Naive B cell (primary cell): ENCODE measurements around the gene NODAL. TPM values are rescaled to one million over a fixed set of nuclear protein-coding genes. Genes with fewer than 3 reads are reported as not detected.

Experiments
- ATAC-seq, 2 donors: fragments of 150-1000 bp; cut with Tn5 transposase; 2 replicates each; pipeline ENCODE4 v1.10.0; 2021; ENCODE audit warnings: low read depth in 2 of 2, mild to moderate bottlenecking in 2 of 2, moderate library complexity in 2 of 2
- DNase-seq: peaks from one replicate; pipeline ENCODE4 v3.0.0; 2022
- H3K27ac Mint-ChIP-seq, 6 donors: one replicate each; pipeline ENCODE4 v1.8.0; 2020 to 2022; ENCODE audit warnings: mild to moderate bottlenecking in 6 of 6, mixed read lengths in 6 of 6, moderate library complexity in 5 of 6, inconsistent platforms in 2 of 6
- H3K27me3 Mint-ChIP-seq, 3 donors: one replicate each; pipeline ENCODE4 v1.8.0; 2021 to 2022; ENCODE audit warnings: mixed read lengths in 3 of 3, mild to moderate bottlenecking in 1 of 3
- H3K36me3 Mint-ChIP-seq, 2 donors: one replicate each; pipeline ENCODE4 v1.8.0; 2020 to 2022; ENCODE audit warnings: mixed read lengths in 2 of 2, inconsistent platforms in 1 of 2, mild to moderate bottlenecking in 1 of 2
- H3K4me1 Mint-ChIP-seq, 3 donors: one replicate each; pipeline ENCODE4 v1.8.0; 2020 to 2022; ENCODE audit warnings: mixed read lengths in 3 of 3, inconsistent platforms in 1 of 3, mild to moderate bottlenecking in 1 of 3, moderate library complexity in 1 of 3
- H3K4me3 Mint-ChIP-seq, 8 donors: one replicate each; pipeline ENCODE4 v1.8.0; 2020 to 2022; ENCODE audit warnings: mild to moderate bottlenecking in 8 of 8, mixed read lengths in 8 of 8, moderate library complexity in 8 of 8, inconsistent platforms in 2 of 8
- H3K9me3 Mint-ChIP-seq, 7 donors: one replicate each; pipeline ENCODE4 v1.8.0; 2020 to 2022; ENCODE audit warnings: mixed read lengths in 7 of 7, mild to moderate bottlenecking in 5 of 7, inconsistent platforms in 2 of 7, moderate library complexity in 1 of 7
- polyA plus RNA-seq, 6 donors: library from polyadenylated mRNA; unstranded; fragments of 300-500 nt; fragmentation: Illumina TruSeq; gene quantifications; one replicate each; pipeline ENCODE4 v1.2.3, GENCODE V29; 2021; ENCODE audit warnings: low read depth in 6 of 6

Gene NODAL
- polyA plus RNA-seq, 6 donors from 2014 or later = not detected

DNA sequence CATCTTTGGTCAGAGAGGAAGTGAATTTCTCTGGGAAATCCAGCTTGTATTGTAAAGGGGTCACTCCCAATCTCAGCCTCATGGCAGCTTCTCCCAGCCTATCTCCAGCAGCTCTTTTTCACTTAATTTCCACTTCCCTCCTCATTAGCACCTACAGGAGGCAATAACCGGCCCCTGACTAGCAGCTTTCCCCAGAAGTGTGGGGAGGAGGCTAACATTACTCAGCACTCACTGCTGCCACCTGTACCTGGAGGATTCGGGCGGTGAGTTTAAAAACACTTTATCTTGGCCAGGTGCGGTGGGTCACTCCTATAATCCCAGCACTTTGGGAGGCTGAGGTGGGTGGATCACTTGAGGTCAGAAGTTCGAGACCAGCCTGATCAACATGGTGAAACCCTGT, 3.8 kb downstream of the NODAL start:
- DNase-seq (no peak), ATAC-seq (no peak)
- Mint-ChIP-seq H3K36me3 (no peaks in the 10 kb centered on the region), H3K4me3 (no peak overlapping the region), H3K27ac (no peak overlapping the region), H3K4me1 (peaks cover 10 to 18% (median 16%) of the 10 kb centered on the region in 3 donors), H3K27me3 (peaks cover 24 to 43% (median 29%) of the 10 kb centered on the region in 3 donors), H3K9me3 (peaks cover 0 to 3% (median 0%) of the 10 kb centered on the region in 7 donors)

DNA sequence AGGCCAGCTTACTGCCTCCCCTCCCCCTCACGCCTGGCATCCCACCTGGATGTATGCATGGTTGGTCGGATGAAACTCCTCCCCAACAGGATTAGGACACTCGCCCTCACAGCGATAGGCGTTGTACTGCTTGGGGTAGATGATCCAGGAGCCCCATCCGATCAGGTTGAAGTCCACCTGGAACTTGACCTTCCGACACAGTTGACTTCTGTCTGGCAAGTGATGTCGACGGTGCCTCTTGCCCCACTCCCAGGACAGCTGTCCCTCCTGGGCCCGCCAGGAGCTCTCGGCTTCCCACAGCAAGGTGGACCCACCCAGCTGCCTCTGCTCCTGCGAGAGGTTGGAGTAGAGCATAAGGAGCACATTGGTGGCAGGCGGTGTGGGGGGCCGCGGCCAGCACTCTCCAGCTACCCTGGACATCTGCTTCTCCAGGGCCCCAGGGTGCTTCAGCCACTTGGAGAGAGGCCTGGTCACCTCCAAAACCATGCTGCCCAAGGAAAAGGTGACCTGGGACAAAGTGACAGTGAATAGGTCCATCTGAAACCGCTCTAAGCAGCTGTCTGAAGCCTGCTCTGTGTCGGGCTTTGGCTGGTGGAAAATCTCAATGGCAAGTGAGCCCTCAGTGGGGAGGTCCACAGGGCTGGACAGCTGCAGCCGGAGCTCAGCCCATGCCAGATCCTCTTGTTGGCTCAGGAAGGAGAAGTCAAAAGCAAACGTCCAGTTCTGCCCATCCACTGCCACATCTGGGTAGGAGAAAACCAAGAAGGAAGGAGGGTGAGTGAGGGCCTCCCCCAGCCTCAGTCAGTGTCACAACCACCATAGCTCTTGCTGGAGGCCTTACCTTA, 6.0 kb downstream of the NODAL start:
- Mint-ChIP-seq H3K27ac (no peak overlapping the region), H3K4me3 (no peak overlapping the region), H3K36me3 (no peaks in the 10 kb centered on the region), H3K4me1 (peaks cover 8 to 15% (median 15%) of the 10 kb centered on the region in 3 donors), H3K27me3 (peaks cover 9 to 20% (median 12%) of the 10 kb centered on the region in 3 donors), H3K9me3 (no peaks in the 10 kb centered on the region)
- ATAC-seq = no peak
- DNase-seq = no peak

DNA sequence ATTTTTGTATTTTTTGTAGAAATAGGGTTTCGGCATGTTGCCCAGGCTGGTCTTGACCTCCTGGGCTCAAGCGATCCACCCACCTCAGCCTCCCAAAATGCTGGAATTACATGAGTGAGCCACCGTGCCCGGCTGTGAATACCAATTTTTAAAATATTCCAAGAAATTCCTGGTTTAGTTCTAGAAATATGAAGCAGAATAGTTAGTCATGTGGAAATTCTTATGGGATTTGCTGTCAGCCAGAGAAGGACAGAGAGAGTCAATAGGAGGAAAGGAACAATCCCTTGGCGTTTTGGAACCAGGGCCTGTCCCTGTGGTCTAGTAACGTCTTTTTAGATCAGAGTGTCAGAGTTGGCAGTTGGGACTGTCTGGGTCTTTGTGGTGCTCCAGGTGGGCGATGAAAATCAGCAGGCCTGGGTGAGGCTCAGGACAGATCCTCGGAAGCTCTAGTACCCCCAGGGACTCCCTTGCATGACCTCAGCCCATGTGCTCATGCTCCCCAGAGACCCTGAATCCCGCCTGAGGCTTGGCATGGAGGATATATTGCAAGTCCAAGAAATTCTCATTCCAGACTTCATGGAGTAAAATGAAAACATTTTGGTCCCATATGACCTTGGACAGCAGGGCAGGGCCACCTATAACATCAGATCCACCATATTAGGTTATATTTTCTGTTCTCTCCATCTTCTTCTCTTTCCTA, 7.8 kb downstream of the NODAL start:
- no peak overlapping the region for H3K27ac Mint-ChIP-seq
- DNase-seq (no peak), ATAC-seq (no peak)
- H3K4me3 Mint-ChIP-seq = no peak overlapping the region
- H3K4me1 Mint-ChIP-seq = peaks cover 8 to 15% (median 15%) of the 10 kb centered on the region in 3 donors
- no peaks in the 10 kb centered on the region for H3K9me3 Mint-ChIP-seq
- peaks cover 0 to 4% (median 3%) of the 10 kb centered on the region in 3 donors for H3K27me3 Mint-ChIP-seq
- H3K36me3 Mint-ChIP-seq = no peaks in the 10 kb centered on the region

DNA sequence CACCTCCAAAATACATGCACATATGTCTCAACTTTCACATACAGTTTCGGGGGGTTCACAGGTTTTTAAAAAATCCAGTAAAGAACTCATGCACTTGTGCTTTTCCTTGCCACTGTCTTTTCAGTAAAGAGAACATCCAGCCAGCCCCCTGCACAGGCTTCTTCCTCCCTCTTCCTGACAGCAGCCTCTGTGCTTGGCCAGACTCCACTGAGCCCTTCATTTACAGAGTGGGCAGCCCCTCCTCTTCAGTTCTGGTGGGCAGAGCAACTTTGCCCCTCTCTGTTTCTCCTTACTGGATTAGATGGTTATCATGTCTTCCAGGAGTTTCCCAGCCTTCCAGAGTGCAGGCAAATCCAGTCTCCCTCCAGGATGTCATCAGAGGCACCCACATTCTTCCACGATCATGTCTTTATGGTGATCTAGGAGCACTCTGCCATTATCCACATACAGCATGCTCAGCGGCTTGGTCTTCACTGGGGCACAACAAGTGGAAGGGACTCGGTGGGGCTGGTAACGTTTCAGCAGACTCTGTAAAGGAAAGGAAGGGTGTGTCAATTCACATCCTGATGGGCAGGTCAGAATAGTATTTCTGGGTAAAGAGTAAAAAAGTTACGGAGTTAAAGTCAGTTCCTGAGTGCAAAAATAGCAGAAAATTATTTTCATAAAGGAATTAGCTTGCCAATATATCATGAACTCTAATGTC, 8.8 kb downstream of the NODAL start:
- ATAC-seq = no peak
- peak overlapping the region in 3 of 8 donors; percentile 45 to 82 (median 61) for H3K4me3 Mint-ChIP-seq
- H3K27me3 Mint-ChIP-seq = no peaks in the 10 kb centered on the region
- no peaks in the 10 kb centered on the region for H3K9me3 Mint-ChIP-seq
- peaks cover 8 to 19% (median 15%) of the 10 kb centered on the region in 3 donors for H3K4me1 Mint-ChIP-seq
- no peak overlapping the region for H3K27ac Mint-ChIP-seq
- no peak for DNase-seq
- H3K36me3 Mint-ChIP-seq = peaks cover 4 to 7% of the 10 kb centered on the region in 2 donors

DNA sequence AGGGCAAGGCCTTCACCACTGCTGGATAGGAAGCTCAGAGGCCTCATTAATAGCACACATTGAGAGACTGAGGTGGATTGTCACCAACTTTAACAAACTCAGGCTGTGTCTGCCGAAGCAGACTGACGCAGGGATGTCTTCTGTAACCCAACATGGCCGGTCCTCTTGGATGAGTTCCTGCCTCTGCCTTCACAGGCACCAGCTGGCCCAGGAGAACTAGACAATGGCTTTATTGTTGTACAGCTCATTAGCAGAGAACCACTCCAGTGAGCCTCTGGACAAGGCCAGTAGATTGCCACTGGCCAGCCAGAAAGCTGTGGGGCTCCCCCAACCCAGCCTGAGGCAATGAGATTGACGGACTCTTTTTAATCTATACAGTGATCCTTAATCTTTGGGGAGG, 9.4 kb downstream of the NODAL start:
- H3K9me3 Mint-ChIP-seq = no peaks in the 10 kb centered on the region
- peaks cover 8 to 19% (median 15%) of the 10 kb centered on the region in 3 donors for H3K4me1 Mint-ChIP-seq
- H3K36me3 Mint-ChIP-seq = peaks cover 4 to 7% of the 10 kb centered on the region in 2 donors
- no peak for DNase-seq
- no peak overlapping the region for H3K4me3 Mint-ChIP-seq
- H3K27ac Mint-ChIP-seq = no peak overlapping the region
- no peak for ATAC-seq
- no peaks in the 10 kb centered on the region for H3K27me3 Mint-ChIP-seq

DNA sequence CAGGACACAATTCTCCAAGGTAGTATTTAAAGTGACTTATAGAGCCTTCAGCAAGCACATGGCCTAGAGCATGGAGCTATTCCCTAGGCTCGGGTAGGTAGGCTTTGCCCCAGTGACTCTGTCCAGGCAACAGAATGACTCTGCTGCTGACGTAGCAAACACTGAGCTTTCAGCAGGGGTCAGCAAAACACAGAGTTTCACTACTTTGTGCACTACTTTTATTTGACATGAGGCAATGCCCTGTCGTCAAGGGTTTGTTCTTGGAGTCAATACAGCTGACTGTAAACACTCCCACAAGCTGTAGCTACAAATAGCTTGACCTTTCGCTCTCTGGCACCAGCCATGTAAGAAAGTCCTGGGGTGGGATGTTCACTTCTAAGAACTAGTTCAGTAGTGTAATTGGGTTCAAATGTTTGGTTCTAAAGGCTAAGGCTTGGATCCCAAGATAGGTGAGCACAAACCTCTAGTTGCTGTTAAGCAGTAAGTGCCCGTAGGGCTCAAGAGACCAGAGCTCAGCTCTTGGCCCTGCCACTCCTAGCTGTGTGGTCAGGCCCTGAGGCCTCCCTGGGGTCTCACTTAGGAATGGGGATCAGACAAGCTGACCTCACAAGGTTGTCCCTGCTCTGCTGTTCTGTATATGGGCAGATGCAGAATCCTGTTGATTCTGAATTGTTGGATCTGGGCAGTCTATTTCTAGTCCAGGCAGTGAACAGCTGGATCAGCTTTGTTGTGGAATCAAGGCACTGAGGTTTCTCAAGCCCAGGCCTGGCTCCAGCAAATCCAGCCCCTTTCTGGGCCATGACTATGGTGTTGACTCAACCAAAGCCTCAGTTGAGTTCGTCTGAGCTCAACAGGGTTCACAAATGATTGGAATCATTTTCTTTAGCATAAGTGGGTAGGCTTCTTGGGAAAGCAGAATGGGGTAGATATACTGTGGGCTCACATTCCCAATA, 10.7 kb downstream of the NODAL start:
- peak overlapping the region in 1 of 8 donors; percentile 13 for H3K4me3 Mint-ChIP-seq
- DNase-seq (no peak), ATAC-seq (no peak)
- no peaks in the 10 kb centered on the region for H3K27me3 Mint-ChIP-seq
- peaks cover 4 to 7% of the 10 kb centered on the region in 2 donors for H3K36me3 Mint-ChIP-seq
- no peaks in the 10 kb centered on the region for H3K9me3 Mint-ChIP-seq
- H3K4me1 Mint-ChIP-seq = peaks cover 8 to 19% (median 15%) of the 10 kb centered on the region in 3 donors
- no peak overlapping the region for H3K27ac Mint-ChIP-seq

DNA sequence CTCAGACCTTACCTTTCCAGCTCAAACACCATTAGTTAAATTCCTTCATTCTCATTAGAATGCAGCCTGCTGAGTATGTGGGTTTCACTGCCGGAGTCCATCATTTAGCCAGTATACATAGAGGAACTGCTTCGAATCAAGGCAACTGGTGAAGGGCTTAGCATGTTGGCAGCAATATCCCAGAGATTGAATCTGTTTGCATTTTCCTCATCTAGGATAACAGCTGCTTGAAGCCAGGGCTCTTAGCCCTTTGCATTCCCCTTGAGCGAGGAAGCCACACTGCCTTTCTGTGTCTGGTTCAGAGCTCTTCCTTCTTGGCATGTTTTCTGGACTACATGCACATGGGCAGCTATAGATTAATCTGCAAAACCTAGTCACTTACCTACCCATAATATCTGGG, 14.7 kb downstream of the NODAL start:
- peak overlapping the region in 1 of 6 donors; percentile 12 for H3K27ac Mint-ChIP-seq
- H3K4me1 Mint-ChIP-seq = peaks cover 0 to 8% (median 3%) of the 10 kb centered on the region in 3 donors
- no peak for ATAC-seq
- H3K9me3 Mint-ChIP-seq = no peaks in the 10 kb centered on the region
- no peak for DNase-seq
- no peak overlapping the region for H3K4me3 Mint-ChIP-seq
- H3K27me3 Mint-ChIP-seq = no peaks in the 10 kb centered on the region
- H3K36me3 Mint-ChIP-seq = peaks cover 24 to 26% of the 10 kb centered on the region in 2 donors

DNA sequence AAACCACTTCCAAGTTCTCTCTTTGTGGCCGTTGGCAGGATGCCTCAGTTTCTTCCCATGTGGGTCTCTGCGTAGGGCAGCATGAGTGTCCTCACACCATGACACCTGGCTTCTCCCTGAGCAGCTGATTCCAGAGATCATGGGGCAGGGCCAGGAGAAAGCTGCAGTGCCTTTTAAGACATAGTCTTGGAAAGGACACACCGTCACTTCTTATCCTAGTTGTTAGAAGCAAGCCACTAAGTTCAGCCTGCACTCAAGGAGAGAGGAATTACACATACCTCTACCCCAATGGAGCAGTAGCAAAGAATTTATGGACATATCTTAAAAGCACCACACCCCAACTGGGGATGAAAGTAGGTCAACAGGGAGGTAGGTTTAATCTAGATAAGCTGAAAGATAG, 16.4 kb downstream of the NODAL start:
- Mint-ChIP-seq H3K27ac (no peak overlapping the region), H3K4me1 (peaks cover 0 to 8% (median 2%) of the 10 kb centered on the region in 3 donors)

DNA sequence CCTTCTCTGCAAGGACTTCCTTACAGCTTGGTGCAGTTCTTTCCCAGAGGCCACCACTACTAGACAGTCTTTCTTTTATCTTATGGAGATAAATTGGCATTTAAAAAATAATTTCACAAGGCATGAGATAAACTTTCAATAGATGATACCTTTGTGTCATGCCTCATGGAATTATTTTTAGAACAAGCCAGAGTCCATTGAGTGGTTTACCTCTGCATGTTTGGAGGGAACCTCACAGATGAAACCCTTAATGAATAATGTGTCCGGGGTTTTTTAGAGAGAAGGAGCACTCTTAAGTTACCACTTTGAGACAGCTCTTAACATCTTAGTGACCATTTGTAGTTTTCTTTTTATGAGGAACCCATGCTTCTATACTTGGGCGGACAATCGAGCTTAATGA, 17.2 kb downstream of the NODAL start:
- peaks cover 27 to 30% of the 10 kb centered on the region in 2 donors for H3K36me3 Mint-ChIP-seq
- no peak for ATAC-seq
- no peak overlapping the region for H3K27ac Mint-ChIP-seq

More for the DNA sequence above, 16.4 kb downstream of the NODAL start:
- no peak for DNase-seq
- Mint-ChIP-seq H3K27me3 (no peaks in the 10 kb centered on the region), H3K4me3 (no peak overlapping the region), H3K9me3 (no peaks in the 10 kb centered on the region), H3K36me3 (peaks cover 26 to 27% of the 10 kb centered on the region in 2 donors)
- ATAC-seq = no peak

DNA sequence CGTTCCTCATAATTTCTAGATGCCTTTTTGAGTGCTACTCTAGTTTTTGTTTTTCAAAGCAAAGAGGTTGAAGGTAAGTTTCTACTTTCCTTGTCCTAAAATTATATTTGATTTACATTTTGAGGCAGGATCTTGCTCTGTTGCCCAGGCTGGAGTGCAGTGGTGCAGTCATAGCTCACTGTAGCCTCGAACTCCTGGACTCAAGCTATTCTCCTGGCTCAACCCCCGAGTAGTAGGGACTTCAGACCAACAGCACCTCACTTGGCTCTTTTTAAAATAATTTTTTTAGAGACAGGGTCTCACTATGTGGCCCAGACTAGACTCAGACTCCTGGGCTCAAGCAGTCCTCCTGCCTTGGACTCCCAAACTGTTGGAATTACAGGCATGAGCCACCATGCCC, 22.8 kb downstream of the NODAL start:
- no peak for DNase-seq
- Mint-ChIP-seq H3K36me3 (peaks cover 19 to 20% of the 10 kb centered on the region in 2 donors), H3K4me3 (no peak overlapping the region), H3K27ac (no peak overlapping the region), H3K9me3 (no peaks in the 10 kb centered on the region), H3K4me1 (peaks cover 14 to 25% (median 20%) of the 10 kb centered on the region in 3 donors), H3K27me3 (no peaks in the 10 kb centered on the region)
- no peak for ATAC-seq

More for the DNA sequence above, 17.2 kb downstream of the NODAL start:
- Mint-ChIP-seq H3K9me3 (no peaks in the 10 kb centered on the region), H3K4me3 (no peak overlapping the region), H3K27me3 (no peaks in the 10 kb centered on the region), H3K4me1 (peaks cover 0 to 8% (median 2%) of the 10 kb centered on the region in 3 donors)
- DNase-seq = no peak

DNA sequence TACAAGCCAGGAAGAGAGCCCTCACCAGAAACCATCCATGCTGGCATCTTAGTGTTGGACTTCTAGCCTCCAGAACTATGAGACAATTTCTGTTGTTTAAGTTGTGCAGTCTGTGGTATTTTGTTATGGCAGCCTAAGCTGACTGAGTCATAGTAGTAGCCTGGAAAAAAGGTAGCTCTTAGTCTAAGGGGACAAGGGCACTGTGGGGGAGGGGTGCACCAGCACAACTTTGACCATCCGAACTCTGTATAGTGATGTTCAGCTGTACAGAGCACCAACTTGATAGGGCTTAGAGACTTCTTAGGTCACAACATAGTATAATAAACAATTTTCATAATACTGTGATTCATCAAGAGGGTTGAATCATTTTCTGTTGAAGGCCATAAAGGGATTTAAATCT, 23.3 kb downstream of the NODAL start:
- H3K4me3 Mint-ChIP-seq = no peak overlapping the region
- peaks cover 17% of the 10 kb centered on the region in 2 donors for H3K36me3 Mint-ChIP-seq
- H3K27ac Mint-ChIP-seq = no peak overlapping the region
- ATAC-seq = no peak
- H3K27me3 Mint-ChIP-seq = no peaks in the 10 kb centered on the region
- H3K9me3 Mint-ChIP-seq = no peaks in the 10 kb centered on the region
- DNase-seq = no peak
- peaks cover 14 to 25% (median 20%) of the 10 kb centered on the region in 3 donors for H3K4me1 Mint-ChIP-seq

DNA sequence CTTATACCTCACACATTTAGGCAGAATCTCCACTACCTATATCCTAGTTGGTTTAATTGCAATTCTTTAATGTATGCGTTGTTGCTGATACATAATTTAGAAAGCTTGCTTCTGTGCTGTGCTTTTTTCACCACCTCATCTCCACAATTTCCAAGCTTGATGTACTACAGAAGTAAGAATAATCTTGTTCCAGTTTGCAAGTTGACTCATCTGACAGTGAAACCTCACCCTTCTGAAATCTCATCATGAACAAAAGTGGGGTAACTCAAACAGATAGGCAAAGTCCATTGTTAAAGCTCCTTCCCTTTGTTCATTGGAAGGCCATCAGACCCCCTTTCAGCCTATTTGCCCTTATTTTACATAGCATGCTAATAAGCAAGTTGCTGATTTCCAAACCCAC, 23.9 kb downstream of the NODAL start:
- Mint-ChIP-seq H3K27ac (no peak overlapping the region), H3K4me3 (no peak overlapping the region), H3K4me1 (peaks cover 16 to 23% (median 20%) of the 10 kb centered on the region in 3 donors), H3K9me3 (no peaks in the 10 kb centered on the region), H3K36me3 (peaks cover 10% of the 10 kb centered on the region in 2 donors), H3K27me3 (no peaks in the 10 kb centered on the region)
- ATAC-seq = no peak
- DNase-seq = no peak
